A673 (cell line): ENCODE measurements around the gene UBASH3A. TPM values are rescaled to one million over a fixed set of nuclear protein-coding genes. Genes with fewer than 3 reads are reported as not detected.

Experiments
- BruUV-seq: library from RNA; stranded (reverse); fragments of 400-500 nt; replicated peaks from 2 replicates; lab custom pipeline; 2021; lab: Mats Ljungman, UMichigan
- CTCF ChIA-PET: fragments of 300-600 bp; sonication (Branson Sonifier 250); formaldehyde crosslinking; loops from one replicate; lab custom pipeline; 2022; ENCODE audit warnings: antibody characterized with exemption; lab: Charles Lee
- POLR2A ChIA-PET: fragments of 300-600 bp; sonication (Branson Sonifier 250); formaldehyde crosslinking; loops from one replicate; lab custom pipeline; 2022; ENCODE audit warnings: antibody characterized with exemption; ENCODE audit not compliant: low non-redundant PET; lab: Charles Lee
- DNase-seq: peaks from one replicate; pipeline ENCODE4 v3.0.0-alpha.2; 2015; ENCODE audit warnings: low spot score
- H3K27ac ChIP-seq: fragments of 200-600 bp; sonication (generic); 2 replicates; pipeline ENCODE4 v1.5.1; 2016; ENCODE audit warnings: mixed run types, low read depth, mild to moderate bottlenecking, mixed read lengths, antibody characterized with exemption, low read length; ENCODE audit not compliant: poor library complexity, severe bottlenecking
- H3K27me3 ChIP-seq: fragments of 200-600 bp; sonication (generic); replicated peaks from 2 replicates; pipeline ENCODE4 v1.6.1; 2017; ENCODE audit warnings: mixed run types, low read depth, mild to moderate bottlenecking, mixed read lengths, antibody characterized with exemption, low read length; ENCODE audit not compliant: insufficient read depth, poor library complexity
- H3K36me3 ChIP-seq: fragments of 200-600 bp; sonication (generic); 2 replicates; pipeline ENCODE4 v1.6.1; 2016; ENCODE audit warnings: mixed run types, mild to moderate bottlenecking, mixed read lengths, antibody characterized with exemption, low read length; ENCODE audit not compliant: insufficient read depth, poor library complexity, severe bottlenecking
- H3K4me1 ChIP-seq: fragments of 200-600 bp; sonication (generic); 2 replicates; pipeline ENCODE4 v1.6.1; 2017; ENCODE audit warnings: mixed run types, mild to moderate bottlenecking, mixed read lengths, antibody characterized with exemption, low read length; ENCODE audit not compliant: insufficient read depth, poor library complexity, severe bottlenecking
- H3K4me3 ChIP-seq: fragments of 200-600 bp; sonication (generic); 2 replicates; pipeline ENCODE4 v1.5.1; 2016; ENCODE audit warnings: low read depth, mixed run types, mild to moderate bottlenecking, mixed read lengths, low read length; ENCODE audit not compliant: poor library complexity, severe bottlenecking
- H3K9me3 ChIP-seq: fragments of 200-600 bp; sonication (generic); 2 replicates; pipeline ENCODE4 v1.6.1; 2016; ENCODE audit warnings: mixed run types, low read depth, mild to moderate bottlenecking, mixed read lengths, antibody characterized with exemption, low read length; ENCODE audit not compliant: poor library complexity, severe bottlenecking
- EZH2 ChIP-seq: fragments of 200-600 bp; sonication (generic); IDR thresholded peaks from 2 replicates; pipeline ENCODE4 v1.6.1; 2017; ENCODE audit warnings: borderline replicate concordance, low read depth, mild to moderate bottlenecking, mixed read lengths, antibody characterized with exemption, low read length; ENCODE audit not compliant: poor library complexity, severe bottlenecking
- intact Hi-C: fragments of 100-400 bp; cut with micrococcal nuclease; formaldehyde crosslinking; loops from one replicate; pipeline ENCODE4 v1.10.0; 2022; ENCODE audit not compliant: unreplicated experiment
- total RNA-seq: library from RNA; stranded (reverse); gene quantifications from 2 replicates; pipeline ENCODE4 v1.2.3, GENCODE V29; 2021
- TF ChIP-seq, protein P1 (sequence below): fragments of 300-800, 200-600 bp; sonication (generic); conservative IDR thresholded peaks from 2 replicates; pipeline ENCODE4 v1.5.1; 2017; ENCODE audit warnings: low read depth, mild to moderate bottlenecking, antibody characterized with exemption, low read length, moderate library complexity, mixed read lengths

The UBASH3A gene
- total RNA-seq, 1 experiment from 2014 or later: not detected

DNA sequence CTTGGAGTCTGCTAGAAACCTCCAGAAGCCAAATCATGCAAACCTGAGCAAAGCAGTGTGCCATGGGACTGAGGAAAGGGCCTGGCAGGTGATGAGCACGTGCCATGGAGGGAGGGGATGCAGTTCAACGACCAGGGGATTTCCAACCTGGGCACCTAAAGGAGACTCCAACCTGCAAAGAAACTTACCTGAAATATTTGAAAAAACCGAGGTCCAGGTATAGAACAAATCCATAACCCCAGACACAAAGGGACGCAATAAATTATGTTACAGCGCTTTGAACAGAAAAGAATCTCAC is 8.9 kb downstream of the UBASH3A start:
- CTCF ChIA-PET: no interaction called here
- Histone ChIP-seq H3K27me3 (no peaks in the 10 kb centered on the region), H3K36me3 (no peaks in the 10 kb centered on the region), H3K9me3 (no peaks in the 10 kb centered on the region), H3K4me3 (no peak overlapping the region), H3K27ac (no peak overlapping the region), H3K4me1 (peaks cover 22% of the 10 kb centered on the region)
- no TSS peak for BruUV-seq
- DNase-seq: no peak
- POLR2A ChIA-PET: no interaction called here
- intact Hi-C loops: no loop called here
- no peak for TF ChIP-seq EZH2
- TF ChIP-seq, protein P1, sequence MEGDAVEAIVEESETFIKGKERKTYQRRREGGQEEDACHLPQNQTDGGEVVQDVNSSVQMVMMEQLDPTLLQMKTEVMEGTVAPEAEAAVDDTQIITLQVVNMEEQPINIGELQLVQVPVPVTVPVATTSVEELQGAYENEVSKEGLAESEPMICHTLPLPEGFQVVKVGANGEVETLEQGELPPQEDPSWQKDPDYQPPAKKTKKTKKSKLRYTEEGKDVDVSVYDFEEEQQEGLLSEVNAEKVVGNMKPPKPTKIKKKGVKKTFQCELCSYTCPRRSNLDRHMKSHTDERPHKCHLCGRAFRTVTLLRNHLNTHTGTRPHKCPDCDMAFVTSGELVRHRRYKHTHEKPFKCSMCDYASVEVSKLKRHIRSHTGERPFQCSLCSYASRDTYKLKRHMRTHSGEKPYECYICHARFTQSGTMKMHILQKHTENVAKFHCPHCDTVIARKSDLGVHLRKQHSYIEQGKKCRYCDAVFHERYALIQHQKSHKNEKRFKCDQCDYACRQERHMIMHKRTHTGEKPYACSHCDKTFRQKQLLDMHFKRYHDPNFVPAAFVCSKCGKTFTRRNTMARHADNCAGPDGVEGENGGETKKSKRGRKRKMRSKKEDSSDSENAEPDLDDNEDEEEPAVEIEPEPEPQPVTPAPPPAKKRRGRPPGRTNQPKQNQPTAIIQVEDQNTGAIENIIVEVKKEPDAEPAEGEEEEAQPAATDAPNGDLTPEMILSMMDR: no peak

GRCh38 chr21:42413093-42413492 is 9.4 kb downstream of the UBASH3A start:
- POLR2A ChIA-PET: no interaction called here
- H3K4me1 ChIP-seq: peaks cover 17% of the 10 kb centered on the region
- DNase-seq: no peak
- H3K36me3 ChIP-seq: no peaks in the 10 kb centered on the region
- no peaks in the 10 kb centered on the region for H3K9me3 ChIP-seq
- BruUV-seq: no TSS peak
- intact Hi-C loops: no loop called here
- no peak overlapping the region for H3K4me3 ChIP-seq
- CTCF ChIA-PET: no interaction called here
- H3K27ac ChIP-seq: no peak overlapping the region
- TF ChIP-seq EZH2: no peak
- TF ChIP-seq, protein P1: no peak
- no peaks in the 10 kb centered on the region for H3K27me3 ChIP-seq

DNA sequence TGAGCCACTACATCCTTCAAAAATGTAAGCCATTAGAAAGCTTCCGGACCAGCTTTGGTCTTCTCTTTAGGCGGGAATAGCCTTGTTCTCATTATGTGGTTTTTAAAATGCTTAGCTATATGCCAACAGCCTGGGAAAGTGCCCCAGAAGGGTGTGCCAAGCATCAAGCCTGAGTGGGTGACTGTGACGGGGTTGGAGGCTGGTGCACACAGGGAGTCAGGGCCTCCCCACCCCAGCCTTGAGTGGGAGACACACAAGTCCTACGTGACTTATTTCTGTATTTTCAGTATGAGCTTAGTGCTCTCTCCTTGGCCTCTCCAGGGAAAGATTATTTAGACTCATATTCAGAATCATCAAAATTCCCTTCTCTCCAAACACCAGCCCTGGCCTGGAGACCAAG is 9.8 kb downstream of the UBASH3A start:
- intact Hi-C loops: no loop called here
- POLR2A ChIA-PET: no interaction called here

More for the DNA sequence above, 9.8 kb downstream of the UBASH3A start:
- peaks cover 3% of the 10 kb centered on the region for H3K27me3 ChIP-seq
- no peaks in the 10 kb centered on the region for H3K9me3 ChIP-seq
- no peaks in the 10 kb centered on the region for H3K36me3 ChIP-seq
- peaks cover 16% of the 10 kb centered on the region for H3K4me1 ChIP-seq
- H3K27ac ChIP-seq: no peak overlapping the region
- CTCF ChIA-PET: no interaction called here
- no peak for DNase-seq
- TF ChIP-seq, protein P1: no peak
- no peak for TF ChIP-seq EZH2
- H3K4me3 ChIP-seq: no peak overlapping the region
- no TSS peak for BruUV-seq
